Stimulated activated CD4-positive, alpha-beta T cell treated with anti-CD3 and anti-CD28 coated beads, TNF-alpha, amount 100 ng/mL, for 48 hours (primary cell): ENCODE data around the gene IL25.
"Not testable (repeated sequence)": the region's sequence is repeated elsewhere in the genome, so short reads cannot be mapped to it uniquely, and the experiment has no call there.

Experiments used
- DNase-seq, 3 donors: peaks; one replicate each; pipeline ENCODE4 v3.0.0-alpha.2; 2020; ENCODE audit warnings: low read depth in 3 of 3

Gene IL25

DNA sequence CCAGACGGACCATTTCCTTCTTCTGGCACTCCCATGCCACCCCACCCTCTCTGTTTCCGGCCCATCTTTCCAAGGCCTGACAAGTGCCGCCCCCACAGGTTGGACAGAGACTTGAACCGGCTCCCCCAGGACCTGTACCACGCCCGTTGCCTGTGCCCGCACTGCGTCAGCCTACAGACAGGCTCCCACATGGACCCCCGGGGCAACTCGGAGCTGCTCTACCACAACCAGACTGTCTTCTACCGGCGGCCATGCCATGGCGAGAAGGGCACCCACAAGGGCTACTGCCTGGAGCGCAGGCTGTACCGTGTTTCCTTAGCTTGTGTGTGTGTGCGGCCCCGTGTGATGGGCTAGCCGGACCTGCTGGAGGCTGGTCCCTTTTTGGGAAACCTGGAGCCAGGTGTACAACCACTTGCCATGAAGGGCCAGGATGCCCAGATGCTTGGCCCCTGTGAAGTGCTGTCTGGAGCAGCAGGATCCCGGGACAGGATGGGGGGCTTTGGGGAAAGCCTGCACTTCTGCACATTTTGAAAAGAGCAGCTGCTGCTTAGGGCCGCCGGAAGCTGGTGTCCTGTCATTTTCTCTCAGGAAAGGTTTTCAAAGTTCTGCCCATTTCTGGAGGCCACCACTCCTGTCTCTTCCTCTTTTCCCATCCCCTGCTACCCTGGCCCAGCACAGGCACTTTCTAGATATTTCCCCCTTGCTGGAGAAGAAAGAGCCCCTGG lies 3.1 kb downstream of the IL25 start:
- no peak for DNase-seq

DNA sequence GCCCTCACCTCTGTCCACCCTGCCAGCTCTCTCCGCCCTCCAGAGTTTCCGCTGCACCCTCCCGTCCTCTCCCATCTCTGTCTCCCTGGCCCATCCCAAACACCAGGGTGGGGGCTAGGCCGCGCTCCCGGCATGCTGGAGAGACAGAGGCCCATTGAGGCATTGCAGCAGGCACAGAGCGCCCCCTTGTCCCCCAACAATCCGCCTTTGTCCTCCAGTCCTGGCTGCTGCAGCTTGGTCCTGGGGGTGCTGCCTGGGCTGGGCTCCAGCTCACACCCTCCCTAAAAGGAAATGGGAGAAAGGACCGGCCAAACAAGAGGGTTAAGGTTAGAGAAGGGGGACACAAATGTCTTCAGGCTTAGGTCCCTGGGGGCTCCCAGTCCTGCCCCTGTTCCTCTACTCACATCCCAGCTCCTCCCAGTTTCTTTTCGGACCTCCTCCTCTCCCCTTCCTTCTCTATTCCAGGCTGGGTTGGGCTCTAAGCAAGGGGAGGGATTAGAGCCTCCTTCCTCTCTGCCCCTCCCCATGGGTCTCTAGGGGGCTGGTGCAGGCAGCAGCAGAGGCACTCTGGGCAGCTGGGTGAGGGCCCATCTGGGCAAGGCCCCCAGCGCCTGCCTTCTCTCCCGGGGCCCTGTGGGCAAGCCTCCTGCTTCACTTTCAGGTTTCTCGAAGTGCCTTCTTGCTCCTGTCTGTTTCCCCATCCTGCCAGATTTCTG lies 4.0 kb downstream of the IL25 start, which contains the start of gene CMTM5:
Gene CMTM5 (plus strand): TSS at position 565 of the 716 bp plus-strand sequence. CDS start 206 bp downstream, outside the sequence.
- no peak for DNase-seq

DNA sequence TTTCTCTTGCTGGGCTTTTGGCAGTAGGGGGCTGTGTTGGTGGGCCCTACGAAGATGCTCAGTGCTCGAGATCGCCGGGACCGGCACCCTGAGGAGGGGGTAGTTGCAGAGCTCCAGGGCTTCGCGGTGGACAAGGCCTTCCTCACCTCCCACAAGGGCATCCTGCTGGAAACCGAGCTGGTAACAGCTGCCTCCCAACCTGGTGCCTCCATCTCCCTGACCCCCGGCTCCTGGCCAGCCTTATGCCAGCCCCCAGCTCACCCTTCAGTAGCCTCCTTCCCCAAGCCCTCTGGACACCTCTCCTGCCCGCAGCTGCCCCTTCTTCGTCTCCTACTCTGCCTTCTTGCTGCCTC lies 4.6 kb downstream of the IL25 start:
- no peak for DNase-seq

DNA sequence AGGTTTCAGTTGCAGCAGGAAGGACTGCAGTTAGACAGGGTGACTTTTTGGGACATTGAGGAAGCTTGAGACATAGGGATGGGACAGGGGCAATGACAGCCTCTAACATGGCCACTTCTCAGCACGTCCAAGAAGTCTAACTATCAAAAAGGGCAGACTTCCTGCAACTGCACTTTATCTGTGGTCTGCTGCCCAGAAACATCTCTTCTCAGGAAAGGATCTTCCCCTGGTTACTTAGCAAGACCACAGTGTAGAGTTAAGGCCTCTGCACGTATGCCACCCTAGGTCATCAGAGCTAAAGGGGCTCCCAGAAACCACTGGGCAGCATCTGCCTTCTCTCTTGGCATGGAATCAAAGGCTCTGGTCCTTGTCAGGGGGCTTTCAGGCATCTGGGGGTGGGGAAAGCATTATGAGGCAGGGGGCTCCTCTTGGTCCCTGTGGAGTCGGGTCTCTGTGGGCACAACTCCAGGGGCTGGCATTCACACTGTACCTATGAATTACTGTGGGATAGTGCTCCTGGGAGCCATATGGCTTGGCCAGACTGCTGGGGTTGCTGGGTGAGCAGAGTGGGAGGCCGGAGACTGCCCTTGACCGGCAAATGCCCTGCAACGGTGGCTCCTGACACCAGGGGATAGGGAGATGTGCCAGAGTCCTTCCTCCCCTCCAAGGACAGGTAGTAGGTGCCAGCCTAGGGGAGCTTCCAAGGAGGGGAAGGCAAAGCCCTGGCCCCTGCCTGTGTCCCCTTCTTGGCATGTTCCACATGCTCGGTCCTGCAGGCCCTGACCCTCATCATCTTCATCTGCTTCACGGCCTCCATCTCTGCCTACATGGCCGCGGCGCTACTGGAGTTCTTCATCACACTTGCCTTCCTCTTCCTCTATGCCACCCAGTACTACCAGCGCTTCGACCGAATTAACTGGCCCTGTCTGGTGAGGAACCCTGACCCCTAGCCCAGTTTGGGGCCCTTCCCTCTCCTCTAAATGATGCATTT lies 5.3 kb downstream of the IL25 start:
- DNase-seq: no peak

DNA sequence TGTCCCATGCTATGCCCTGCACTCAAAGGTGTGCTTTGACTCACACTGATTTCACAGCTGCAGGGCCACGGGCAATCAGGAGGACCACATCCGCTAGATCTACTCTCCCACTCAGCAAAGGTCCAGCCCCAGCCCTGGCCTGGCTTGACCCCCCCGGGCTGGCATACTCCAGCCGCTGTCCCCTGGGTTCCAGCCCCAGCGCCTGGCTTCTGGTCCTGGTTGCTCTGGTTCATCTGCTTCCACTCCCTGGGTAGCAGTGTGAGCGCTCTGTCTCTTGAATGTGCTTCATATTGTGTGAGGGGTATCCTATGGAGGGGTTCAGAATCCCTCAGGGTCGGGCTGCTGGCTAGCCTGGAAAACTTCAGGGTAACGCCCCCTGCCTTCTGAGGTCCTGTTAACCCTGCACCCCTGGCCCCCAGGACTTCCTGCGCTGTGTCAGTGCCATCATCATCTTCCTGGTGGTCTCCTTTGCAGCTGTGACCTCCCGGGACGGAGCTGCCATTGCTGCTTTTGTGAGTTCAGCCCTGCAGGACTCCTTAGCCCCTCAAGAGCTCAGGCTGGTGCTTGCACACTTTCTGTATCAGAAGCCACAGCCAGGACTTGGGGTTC lies 6.1 kb downstream of the IL25 start:
- no peak for DNase-seq

DNA sequence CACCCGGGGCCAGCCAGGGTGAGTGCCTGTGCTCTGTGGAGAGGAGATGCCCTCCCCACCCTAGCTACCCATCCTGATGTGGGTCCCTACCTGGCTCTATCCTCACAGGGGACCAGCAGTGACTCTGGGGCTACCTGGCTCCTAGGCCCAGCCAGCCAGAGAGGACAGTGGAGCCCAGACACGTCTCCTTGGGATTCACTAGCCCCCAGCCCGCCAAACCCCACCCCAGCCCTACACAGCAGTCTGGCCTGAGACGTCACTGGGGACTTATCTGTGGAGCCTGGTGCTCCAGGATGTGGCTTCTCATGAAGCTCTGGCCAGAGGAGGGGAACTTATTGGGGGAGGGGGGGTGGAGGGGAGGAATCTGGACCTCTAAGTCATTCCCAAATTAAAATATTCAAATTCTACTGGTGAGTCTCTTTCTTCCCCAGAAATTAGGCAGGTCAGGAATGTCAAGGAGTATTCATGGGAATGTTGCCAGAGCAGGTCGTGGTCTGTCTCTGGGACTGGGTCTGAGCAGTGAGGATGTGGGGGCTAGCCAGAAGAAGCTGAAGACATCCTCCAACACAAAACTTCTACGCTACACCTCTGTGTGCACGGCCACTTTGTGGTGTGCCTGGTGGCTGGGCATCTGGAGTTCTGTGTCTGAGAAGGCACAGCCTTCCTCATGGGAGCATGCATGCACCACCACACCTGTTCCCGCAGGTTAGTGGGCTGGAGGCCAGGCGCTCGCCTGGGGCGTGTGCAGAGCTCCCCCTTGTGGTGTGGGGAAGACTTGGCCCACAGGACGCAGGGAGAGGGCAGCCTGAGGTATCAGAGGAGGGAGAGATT lies 7.0 kb downstream of the IL25 start:
- peak; percentile 26 to 66 (median 49) for DNase-seq

DNA sequence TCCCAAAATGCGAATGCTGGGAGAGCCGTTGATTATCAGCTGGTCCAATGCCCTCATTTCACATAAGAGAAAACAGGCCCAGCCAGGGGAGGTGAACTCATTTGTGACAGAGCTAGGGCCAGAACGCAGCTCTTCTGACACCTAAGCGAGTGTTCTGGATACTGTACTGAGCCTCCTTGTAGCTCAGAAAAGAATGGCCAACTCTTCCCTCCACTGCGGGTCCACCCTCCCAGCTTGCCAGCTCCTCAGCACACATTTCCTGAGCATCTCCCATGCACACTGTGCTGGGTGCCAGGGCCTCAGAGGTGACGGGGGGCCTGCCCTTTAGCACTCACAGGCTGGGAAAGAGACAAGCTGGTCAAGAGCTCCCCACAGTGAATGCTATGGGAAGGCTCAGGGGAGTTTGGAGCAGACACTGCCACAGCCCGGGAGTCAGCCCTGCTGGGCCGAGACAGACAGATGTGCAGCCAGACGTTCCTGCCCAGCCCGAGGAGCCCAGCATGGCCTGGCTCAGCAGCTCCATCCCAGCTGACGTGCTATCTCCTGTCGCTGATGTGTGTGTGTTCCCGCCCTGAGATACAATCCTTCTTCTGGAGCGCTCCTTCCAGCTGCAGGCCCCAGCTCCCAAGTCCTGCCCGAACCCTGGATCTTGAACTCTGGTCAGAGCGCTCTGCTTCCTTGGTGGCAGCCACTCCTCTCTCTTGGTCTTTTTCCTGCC lies 7.7 kb downstream of the IL25 start:
- no peak for DNase-seq

DNA sequence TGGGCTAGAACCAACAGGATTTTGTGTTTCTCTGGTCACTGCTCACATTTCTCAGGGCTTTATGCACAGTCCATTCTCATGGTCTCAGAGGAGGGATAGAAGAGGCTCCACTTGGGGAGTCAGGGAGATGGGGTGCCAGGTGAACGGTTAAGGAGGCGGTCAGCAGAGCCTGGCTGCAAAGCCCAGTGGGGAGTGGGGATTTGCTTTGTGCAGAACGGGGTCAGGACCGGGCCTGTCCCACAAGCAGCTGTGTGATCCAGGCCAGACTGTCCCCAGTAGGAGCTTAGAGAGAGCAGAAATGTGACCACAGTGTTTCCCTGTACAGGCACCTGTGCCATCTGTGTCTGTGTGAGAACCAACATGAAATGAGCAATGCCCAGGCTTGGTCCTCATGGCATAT lies 8.4 kb downstream of the IL25 start:
- no peak for DNase-seq

DNA sequence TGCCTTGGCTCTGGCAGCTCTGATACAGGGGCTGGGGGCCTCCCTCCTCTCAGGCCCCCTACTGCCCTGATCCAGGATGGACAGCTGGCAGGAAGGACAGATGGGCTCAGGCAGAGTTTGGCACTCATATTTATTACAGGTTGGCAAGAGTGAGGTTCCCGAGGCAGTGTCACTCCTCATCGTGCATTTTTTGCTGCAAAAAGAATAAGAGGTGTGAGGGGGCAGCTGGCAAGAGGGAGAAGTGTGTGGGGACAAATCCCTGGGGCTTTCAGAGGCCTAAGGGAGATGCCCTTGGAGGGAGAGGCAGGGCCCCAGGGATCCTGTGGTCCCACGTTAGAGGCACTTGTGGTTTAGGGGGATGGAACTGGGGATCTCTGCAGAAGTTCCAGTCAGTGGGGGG lies 9.3 kb downstream of the IL25 start:
- DNase-seq: no peak

DNA sequence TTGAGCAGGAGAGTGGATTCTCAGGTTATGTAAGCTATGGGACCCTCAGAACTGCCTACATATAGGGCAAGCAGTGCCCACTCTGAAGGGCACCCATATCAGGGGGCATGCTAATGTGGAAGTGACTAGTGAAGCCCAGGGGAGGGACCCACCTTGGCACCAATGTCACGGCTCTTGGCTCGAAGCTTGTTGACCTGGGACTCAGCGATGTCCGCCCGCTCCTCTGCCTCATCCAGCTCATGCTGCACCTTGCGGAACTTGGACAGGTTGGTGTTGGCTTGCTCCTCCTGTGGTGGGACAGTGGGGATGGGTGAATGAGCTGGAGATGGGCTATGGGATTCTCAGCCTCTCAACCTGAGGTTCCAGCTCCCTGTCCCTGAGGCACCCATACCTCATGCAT lies 9.7 kb downstream of the IL25 start:
- no peak for DNase-seq

DNA sequence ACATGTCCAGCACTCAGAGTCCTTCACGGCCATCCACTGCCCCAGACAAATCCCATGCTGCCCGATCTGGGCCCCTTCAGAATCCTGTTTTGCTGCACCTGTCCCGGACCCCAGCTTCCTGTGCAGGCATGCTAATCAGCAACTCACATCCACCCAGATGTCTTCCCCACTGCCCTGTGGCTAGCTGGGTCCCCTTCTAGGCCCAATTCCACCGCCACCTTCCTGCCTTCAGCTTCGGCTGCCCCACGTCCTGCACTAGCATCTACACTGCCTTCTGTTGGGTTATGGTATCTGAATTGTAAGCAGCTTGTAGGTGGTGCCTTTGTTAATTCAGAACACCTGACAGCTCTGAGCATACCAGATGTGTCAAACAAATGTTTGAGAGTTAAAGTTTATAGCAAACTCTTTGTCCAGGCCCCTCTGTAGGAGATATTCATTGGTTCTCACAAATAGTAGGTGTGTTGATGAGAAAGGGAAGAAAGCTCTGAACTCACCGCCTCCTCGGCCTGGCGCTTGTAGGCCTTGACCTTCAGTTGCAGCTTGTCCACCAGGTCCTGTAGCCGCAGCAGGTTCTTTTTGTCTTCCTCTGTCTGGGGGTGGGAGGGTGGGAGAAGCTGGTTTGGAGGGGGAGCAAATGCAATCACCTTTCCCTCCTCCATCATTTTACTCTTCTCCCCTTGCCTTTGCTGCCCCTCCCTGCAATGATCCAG lies 10.3 kb downstream of the IL25 start:
- DNase-seq: no peak

DNA sequence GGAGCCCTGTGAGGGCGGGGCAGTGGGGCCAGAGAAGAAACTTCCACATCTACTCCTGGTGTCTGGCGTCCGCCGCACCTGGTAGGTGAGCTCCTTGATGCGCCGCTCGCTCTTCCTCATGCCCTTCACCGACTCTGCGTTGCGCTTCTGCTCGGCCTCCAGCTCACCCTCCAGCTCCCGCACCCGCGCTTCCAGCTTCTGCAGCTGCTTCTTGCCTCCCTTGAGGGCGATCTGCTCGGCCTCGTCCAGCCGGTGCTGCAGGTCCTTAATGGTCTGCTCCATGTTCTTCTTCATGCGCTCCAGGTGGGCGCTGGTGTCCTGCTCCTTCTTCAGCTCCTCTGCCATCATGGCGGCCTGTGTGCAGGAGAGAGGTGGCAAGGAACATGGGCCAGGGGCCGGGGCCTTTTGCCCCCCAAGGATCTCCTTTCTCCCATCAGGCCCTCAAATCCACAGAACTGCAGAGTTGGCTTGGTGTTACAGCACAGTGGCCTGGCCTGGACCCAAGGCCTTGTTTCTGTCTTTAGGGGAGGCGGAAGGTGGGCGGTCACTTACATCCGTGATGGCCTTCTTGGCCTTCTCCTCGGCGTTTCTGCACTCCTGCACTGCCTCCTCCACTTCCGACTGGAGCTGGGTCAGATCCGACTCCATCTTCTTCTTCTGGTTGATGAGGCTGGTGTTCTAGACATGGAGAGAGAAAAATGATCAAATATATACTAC lies 11.9 kb downstream of the IL25 start:
- no peak for DNase-seq

DNA sequence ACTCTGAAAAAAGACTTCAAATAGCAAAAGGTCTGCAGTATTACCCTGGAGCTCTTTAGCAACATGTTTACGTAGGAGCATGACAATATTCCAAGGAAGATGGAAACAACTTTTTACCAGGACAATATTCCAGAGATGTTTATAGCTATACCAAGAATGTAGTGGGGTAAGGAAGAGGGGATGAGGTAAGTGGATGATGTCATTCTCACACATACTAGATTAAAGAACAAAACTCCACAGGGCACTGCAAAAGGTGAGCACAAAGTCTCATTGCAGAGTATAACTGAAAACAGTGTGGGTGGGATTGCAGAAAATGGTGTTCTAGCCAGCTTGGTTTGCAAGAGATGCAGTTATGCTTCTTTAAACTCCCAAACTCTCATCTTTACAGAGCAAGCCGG lies 12.6 kb downstream of the IL25 start:
- no peak for DNase-seq

DNA sequence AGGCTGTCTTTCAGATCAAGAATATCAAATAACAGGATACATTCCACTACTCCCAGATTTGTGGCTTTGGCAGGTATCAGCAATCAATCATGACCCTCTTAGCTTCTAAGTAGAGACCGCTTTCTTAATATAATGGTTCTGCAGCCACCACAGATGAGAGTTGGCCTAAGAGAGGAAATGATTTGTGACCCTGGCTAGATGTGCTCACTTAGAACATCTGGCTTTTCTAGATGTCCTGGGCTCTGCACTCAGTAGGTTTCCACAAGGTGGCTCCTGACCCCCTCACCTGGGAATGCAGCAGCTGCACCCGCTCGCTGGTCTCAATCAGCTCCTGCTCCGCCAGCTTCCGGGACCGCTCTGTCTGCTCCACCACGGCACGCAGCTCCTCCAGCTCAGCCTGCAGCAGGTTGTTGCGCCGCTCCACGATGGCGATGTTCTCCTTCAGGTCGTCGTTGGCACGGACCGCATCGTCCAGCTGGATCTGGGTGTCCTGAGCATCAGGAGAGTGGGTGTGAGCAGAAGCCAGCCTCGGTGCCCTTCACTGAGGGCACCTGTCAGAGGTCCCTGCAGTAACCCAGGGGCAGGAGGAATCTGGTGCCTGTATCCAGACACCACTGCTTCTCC lies 13.1 kb downstream of the IL25 start:
- DNase-seq: no peak

DNA sequence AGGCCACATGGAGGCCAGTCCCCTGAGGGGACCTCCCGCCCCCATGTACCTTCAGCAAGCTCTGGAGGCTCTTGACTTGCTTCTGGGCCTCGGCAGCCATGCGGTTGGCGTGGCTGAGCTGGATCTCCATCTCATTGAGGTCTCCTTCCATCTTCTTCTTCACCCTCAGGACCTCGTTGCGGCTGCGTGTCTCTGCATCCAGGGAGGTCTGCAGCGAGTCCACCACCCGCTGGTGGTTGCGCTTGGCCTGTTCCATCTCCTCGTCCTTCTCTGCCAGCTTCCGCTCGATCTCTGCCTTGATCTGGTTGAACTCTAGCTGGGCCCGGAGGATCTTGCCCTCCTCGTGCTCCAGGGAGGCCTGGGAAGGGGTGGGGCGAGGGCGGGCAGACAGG lies 13.7 kb downstream of the IL25 start:
- DNase-seq: not testable (repeated sequence)

DNA sequence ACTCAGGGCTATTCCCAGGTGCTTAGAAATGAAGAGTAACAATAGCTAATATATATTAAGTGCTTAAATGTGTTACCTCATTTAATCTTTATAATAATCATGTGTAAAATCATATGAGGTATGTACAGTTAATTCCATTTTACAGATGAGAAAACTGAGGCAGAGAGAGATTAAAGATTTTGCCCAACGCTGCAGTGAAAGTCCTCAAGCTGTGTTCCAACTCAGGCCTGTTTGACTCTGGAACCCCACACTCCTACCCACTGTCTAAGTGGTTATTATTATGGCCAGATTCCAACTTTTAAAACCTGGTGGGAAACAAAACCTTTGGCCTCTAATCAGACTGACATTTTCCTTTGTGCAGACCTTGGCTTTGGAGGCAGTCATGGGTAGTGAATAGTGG lies 14.4 kb downstream of the IL25 start:
- no peak for DNase-seq

DNA sequence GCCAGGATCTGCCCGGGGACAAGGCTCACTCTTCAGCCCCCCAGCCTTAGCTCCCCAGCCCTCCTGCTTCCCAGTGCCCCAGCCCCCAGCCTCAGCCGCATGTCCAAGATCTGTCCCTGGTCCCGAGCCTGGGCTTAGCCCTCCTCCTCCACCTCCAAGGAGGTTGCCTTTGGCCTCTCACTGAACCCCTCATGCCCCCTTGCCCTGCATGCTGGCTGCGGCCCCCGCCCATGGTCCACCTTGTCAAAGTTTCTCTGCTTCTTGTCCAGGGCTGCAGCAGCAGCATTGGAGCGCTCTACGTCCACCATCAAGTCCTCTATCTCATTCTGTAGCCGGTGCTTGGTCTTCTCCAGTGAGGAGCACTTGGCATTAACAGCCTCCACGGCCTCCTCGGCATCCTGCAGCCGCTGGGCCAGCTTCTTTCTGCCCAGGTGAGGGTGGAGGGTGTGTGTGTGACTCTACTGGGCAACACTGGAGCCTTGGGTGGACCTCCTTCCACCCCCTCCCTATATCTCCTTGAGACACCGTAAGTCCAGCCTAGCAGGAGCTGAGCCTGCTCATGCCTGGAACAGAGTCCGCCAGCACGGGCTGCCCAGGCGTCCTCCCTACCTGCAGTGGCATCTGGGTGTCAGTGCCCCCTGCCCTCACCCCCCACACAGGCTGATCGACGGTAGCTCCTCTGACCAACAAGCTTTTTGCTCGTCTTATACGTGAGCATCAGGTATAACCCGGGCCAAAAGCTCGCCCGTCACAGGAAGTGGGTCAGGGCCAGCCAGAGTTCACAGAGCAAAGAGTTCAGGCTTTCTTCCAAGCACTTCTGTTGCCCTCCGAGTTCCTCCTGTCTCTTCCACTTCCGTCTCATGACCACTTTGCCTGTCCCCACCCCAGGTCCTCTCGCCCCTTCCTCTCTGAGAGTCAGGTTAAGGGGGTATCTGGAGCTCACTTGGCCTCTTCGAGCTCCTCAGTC lies 15.6 kb downstream of the IL25 start:
- DNase-seq: no peak
